Left forelimb (tissue), 1 donor: Measurements from ENCODE around the gene DIP2C.

Source experiments
- DNase-seq: peaks from one replicate; pipeline ENCODE4 v3.0.0-alpha.2; 2018; ENCODE audit warnings: low spot score

The DIP2C gene

GRCh38 chr10:234708-235406 lies 454.6 kb downstream of the DIP2C start:
- DNase-seq: no peak

- no peak for DNase-seq
Observed at GRCh38 chr10:232878-233277, 456.6 kb downstream of the DIP2C start.

- no peak for DNase-seq
Observed at GRCh38 chr10:232061-232460, 457.4 kb downstream of the DIP2C start.

- no peak for DNase-seq
Observed at GRCh38 chr10:230758-231157, 458.7 kb downstream of the DIP2C start.

- no peak for DNase-seq
Observed at GRCh38 chr10:228366-228765, 461.1 kb downstream of the DIP2C start.

- no peak for DNase-seq
Observed at GRCh38 chr10:227014-227413, 462.5 kb downstream of the DIP2C start.

- DNase-seq: no peak
Observed at GRCh38 chr10:226018-226417, 463.4 kb downstream of the DIP2C start.

- no peak for DNase-seq
Observed at GRCh38 chr10:224571-224970, 464.9 kb downstream of the DIP2C start.
